ENCODE measurements around the gene ZFYVE21. TPM values are rescaled to one million over a fixed set of nuclear protein-coding genes. Genes with fewer than 3 reads are reported as not detected.

The ZFYVE21 gene
- total RNA-seq, 1 donor from 2014 or later, result 48.1 TPM

- TF ChIP-seq CTCF (IDR thresholded peaks at IDR 0.05; ENCODE audit: unreplicated experiment), result no peak
- no peak overlapping the region for H3K4me3 Mint-ChIP-seq (ENCODE audit: unreplicated experiment)
- H3K36me3 Mint-ChIP-seq (ENCODE audit: low read depth, unreplicated experiment), result peaks cover 28% of the 10 kb centered on the region
Observed at GRCh38 chr14:103700753-103701490, 14.7 kb upstream of the ZFYVE21 start.

GRCh38 chr14:103702095-103702494 lies 13.5 kb upstream of the ZFYVE21 start:
- Mint-ChIP-seq H3K36me3 (ENCODE audit: low read depth, unreplicated experiment) (peaks cover 28% of the 10 kb centered on the region), H3K9me3 (ENCODE audit: unreplicated experiment) (no peaks in the 10 kb centered on the region), H3K27me3 (ENCODE audit: unreplicated experiment) (peaks cover 39% of the 10 kb centered on the region), H3K4me3 (ENCODE audit: unreplicated experiment) (no peak overlapping the region), H3K27ac (ENCODE audit: unreplicated experiment) (no peak overlapping the region), H3K4me1 (ENCODE audit: unreplicated experiment) (peaks cover 29% of the 10 kb centered on the region)
- no peak for TF ChIP-seq CTCF (IDR thresholded peaks at IDR 0.05; ENCODE audit: unreplicated experiment)
- DNase-seq (ENCODE audit: low spot score), result no peak

More at GRCh38 chr14:103700753-103701490, 14.7 kb upstream of the ZFYVE21 start:
- Mint-ChIP-seq H3K27me3 (ENCODE audit: unreplicated experiment) (peaks cover 38% of the 10 kb centered on the region), H3K4me1 (ENCODE audit: unreplicated experiment) (peaks cover 40% of the 10 kb centered on the region), H3K9me3 (ENCODE audit: unreplicated experiment) (no peaks in the 10 kb centered on the region), H3K27ac (ENCODE audit: unreplicated experiment) (no peak overlapping the region)
- DNase-seq (ENCODE audit: low spot score), result no peak

GRCh38 chr14:103702497-103703432 lies 12.8 kb upstream of the ZFYVE21 start:
- peak overlapping the region; percentile 71 for H3K27ac Mint-ChIP-seq (ENCODE audit: unreplicated experiment)
- peak overlapping the region; percentile 56 for H3K4me3 Mint-ChIP-seq (ENCODE audit: unreplicated experiment)
- no peaks in the 10 kb centered on the region for H3K9me3 Mint-ChIP-seq (ENCODE audit: unreplicated experiment)
- no peak for TF ChIP-seq CTCF (IDR thresholded peaks at IDR 0.05; ENCODE audit: unreplicated experiment)
- H3K36me3 Mint-ChIP-seq (ENCODE audit: low read depth, unreplicated experiment), result peaks cover 28% of the 10 kb centered on the region
- DNase-seq (ENCODE audit: low spot score), result no peak
- peaks cover 26% of the 10 kb centered on the region for H3K4me1 Mint-ChIP-seq (ENCODE audit: unreplicated experiment)
- H3K27me3 Mint-ChIP-seq (ENCODE audit: unreplicated experiment), result peaks cover 39% of the 10 kb centered on the region

- H3K27ac Mint-ChIP-seq (ENCODE audit: unreplicated experiment), result peak overlapping the region; percentile 76
Observed at GRCh38 chr14:103703433-103704385, 11.9 kb upstream of the ZFYVE21 start.

More at GRCh38 chr14:103703433-103704385, 11.9 kb upstream of the ZFYVE21 start:
- Mint-ChIP-seq H3K27me3 (ENCODE audit: unreplicated experiment) (peaks cover 42% of the 10 kb centered on the region), H3K9me3 (ENCODE audit: unreplicated experiment) (no peaks in the 10 kb centered on the region), H3K4me3 (ENCODE audit: unreplicated experiment) (peak overlapping the region; percentile 56), H3K36me3 (ENCODE audit: low read depth, unreplicated experiment) (peaks cover 32% of the 10 kb centered on the region), H3K4me1 (ENCODE audit: unreplicated experiment) (peaks cover 27% of the 10 kb centered on the region)
- TF ChIP-seq CTCF (IDR thresholded peaks at IDR 0.05; ENCODE audit: unreplicated experiment), result no peak
- no peak for DNase-seq (ENCODE audit: low spot score)
